Kasumi-1 (cell line): ENCODE data around the gene HCRT.
"Not testable (repeated sequence)": the region's sequence is repeated elsewhere in the genome, so short reads cannot be mapped to it uniquely, and the experiment has no call there.

Source experiments
- DNase-seq, 2 experiments: peaks; one replicate each; lab custom pipeline; 2025; lab: John Stamatoyannopoulos, UW

Gene HCRT

GRCh38 chr17:42184713-42185620 is at the start of gene HCRT:
Gene HCRT, minus strand, starts transcription at chr17:42185452. Its CDS starts 87 bp downstream, at chr17:42185365.
- no peak for DNase-seq

GRCh38 chr17:42233994-42234393 is 48.7 kb upstream of the HCRT start:
- no peak for DNase-seq

- no peak for DNase-seq
Measured at GRCh38 chr17:42233156-42233555, 47.9 kb upstream of the HCRT start.

- no peak for DNase-seq
Measured at GRCh38 chr17:42230225-42230624, 45.0 kb upstream of the HCRT start.

- no peak for DNase-seq
Measured at GRCh38 chr17:42227849-42228700, 42.8 kb upstream of the HCRT start.

- DNase-seq, result no peak
Measured at GRCh38 chr17:42225646-42226045, 40.4 kb upstream of the HCRT start.

GRCh38 chr17:42224651-42225050 is 39.4 kb upstream of the HCRT start:
- no peak for DNase-seq

- peak; percentile 82 to 91 for DNase-seq
Measured at GRCh38 chr17:42221886-42222745, 36.9 kb upstream of the HCRT start.

- not testable (repeated sequence) for DNase-seq
Measured at GRCh38 chr17:42219280-42219679, 34.0 kb upstream of the HCRT start.

- DNase-seq, result no peak
Measured at GRCh38 chr17:42214156-42214555, 28.9 kb upstream of the HCRT start.

- DNase-seq, result no peak
Measured at GRCh38 chr17:42212382-42212781, 27.1 kb upstream of the HCRT start.

- DNase-seq, result not testable (repeated sequence)
Measured at GRCh38 chr17:42211921-42212341, 26.7 kb upstream of the HCRT start.

- no peak for DNase-seq
Measured at GRCh38 chr17:42210046-42210445, 24.8 kb upstream of the HCRT start.

- DNase-seq, result not testable (repeated sequence)
Measured at GRCh38 chr17:42206153-42206612, 20.9 kb upstream of the HCRT start.

- DNase-seq, result no peak
Measured at GRCh38 chr17:42203354-42203753, 18.1 kb upstream of the HCRT start.

GRCh38 chr17:42202696-42203095 is 17.4 kb upstream of the HCRT start:
- no peak for DNase-seq

GRCh38 chr17:42202159-42202558 is 16.9 kb upstream of the HCRT start:
- no peak for DNase-seq

GRCh38 chr17:42201458-42201772 is 16.2 kb upstream of the HCRT start:
- no peak for DNase-seq

GRCh38 chr17:42200706-42201457 is 15.6 kb upstream of the HCRT start:
- DNase-seq, result no peak

- DNase-seq, result no peak
Measured at GRCh38 chr17:42199416-42200011, 14.3 kb upstream of the HCRT start.

GRCh38 chr17:42198897-42199296 is 13.6 kb upstream of the HCRT start:
- DNase-seq, result peak; percentile 58 to 66
